BLaER1 (cell line): Measurements from ENCODE around the gene ASMTL.
"Not testable (repeated sequence)": the region's sequence is repeated elsewhere in the genome, so short reads cannot be mapped to it uniquely, and the experiment has no call there.

Source experiments
- H3K27ac ChIP-seq: shearing (Covaris generic); formaldehyde crosslinking; 2 replicates; pipeline ENCODE4 v1.8.1; 2022
- H3K27me3 ChIP-seq: shearing (Covaris generic); formaldehyde crosslinking; 2 replicates; pipeline ENCODE4 v1.8.1; 2022
- H3K36me3 ChIP-seq: shearing (Covaris generic); formaldehyde crosslinking; 2 replicates; pipeline ENCODE4 v1.8.1; 2022
- H3K4me1 ChIP-seq: shearing (Covaris generic); formaldehyde crosslinking; 2 replicates; pipeline ENCODE4 v1.8.1; 2022
- H3K4me2 ChIP-seq: shearing (Covaris generic); formaldehyde crosslinking; 2 replicates; pipeline ENCODE4 v1.8.1; 2022
- H3K4me3 ChIP-seq: shearing (Covaris generic); formaldehyde crosslinking; 2 replicates; pipeline ENCODE4 v1.8.1; 2022
- H3K9ac ChIP-seq: shearing (Covaris generic); formaldehyde crosslinking; 2 replicates; pipeline ENCODE4 v1.8.1; 2022
- H3K9me3 ChIP-seq: shearing (Covaris generic); formaldehyde crosslinking; 2 replicates; pipeline ENCODE4 v1.8.1; 2022
- H4K20me1 ChIP-seq: shearing (Covaris generic); formaldehyde crosslinking; 2 replicates; pipeline ENCODE4 v1.8.1; 2022
- Cebpa-rat ChIP-seq: shearing (Covaris generic); IDR thresholded peaks from 2 replicates; pipeline ENCODE4 v1.8.1; 2022

The ASMTL gene

DNA sequence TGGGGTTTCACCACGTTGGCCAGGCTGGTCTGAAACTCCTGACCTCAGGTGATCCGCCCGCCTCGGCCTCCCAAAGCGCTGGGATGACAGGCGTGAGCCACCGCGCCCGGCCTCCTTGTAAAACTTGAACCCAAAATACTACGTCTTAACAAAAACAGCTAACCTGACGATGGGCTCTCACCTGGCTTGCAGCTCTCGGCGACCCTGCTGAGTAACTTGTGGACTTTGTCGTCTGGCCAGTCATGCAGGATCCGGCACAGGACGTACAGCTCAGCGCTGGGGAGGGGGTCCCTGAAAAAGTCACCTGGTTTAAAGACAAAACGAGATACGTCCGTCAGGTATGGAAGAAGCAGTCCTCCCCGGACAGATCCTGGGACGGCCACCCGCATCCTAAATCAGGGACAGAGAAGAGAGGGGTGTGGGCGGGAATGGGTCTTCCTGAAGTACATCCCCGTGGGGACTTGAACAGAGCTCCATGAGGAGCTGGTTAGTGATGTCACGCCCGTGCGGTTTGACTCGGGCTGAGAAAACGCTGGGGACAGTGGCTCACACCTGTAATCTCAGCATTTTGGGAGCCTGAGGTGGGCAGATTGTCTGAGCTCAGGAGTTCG, 40.1 kb downstream of the ASMTL start:
- Histone ChIP-seq H4K20me1 (no peaks in the 10 kb centered on the region), H3K4me2 (no peak overlapping the region), H3K27me3 (no peaks in the 10 kb centered on the region), H3K4me3 (no peak overlapping the region), H3K9ac (no peak overlapping the region), H3K9me3 (no peaks in the 10 kb centered on the region), H3K4me1 (peaks cover 12% of the 10 kb centered on the region), H3K27ac (no peak overlapping the region), H3K36me3 (peaks cover 68% of the 10 kb centered on the region)
- TF ChIP-seq Cebpa-rat = no peak

- H3K4me3 ChIP-seq = no peak overlapping the region
- no peaks in the 10 kb centered on the region for H3K27me3 ChIP-seq
- 0 out of 2 replicates have a peak, but pooled peaks cover 8% of the 10 kb centered on the region for H3K9me3 ChIP-seq
- peaks cover 12% of the 10 kb centered on the region for H3K4me1 ChIP-seq
- 0 out of 2 replicates have a peak overlapping the region, but pooled peaks have one; percentile 31 for H3K27ac ChIP-seq
- H3K9ac ChIP-seq = no peak overlapping the region
- peaks cover 69% of the 10 kb centered on the region for H3K36me3 ChIP-seq
- TF ChIP-seq Cebpa-rat = no peak
- peak overlapping the region; percentile 23 for H3K4me2 ChIP-seq
- no peaks in the 10 kb centered on the region for H4K20me1 ChIP-seq
Measured at GRCh38 chrX:1411326-1411725, 41.4 kb downstream of the ASMTL start.

GRCh38 chrX:1407035-1407434, 45.7 kb downstream of the ASMTL start:
- Histone ChIP-seq H4K20me1 (no peaks in the 10 kb centered on the region), H3K36me3 (peaks cover 72% of the 10 kb centered on the region), H3K27me3 (no peaks in the 10 kb centered on the region), H3K4me2 (no peak overlapping the region), H3K4me1 (peaks cover 11% of the 10 kb centered on the region), H3K4me3 (no peak overlapping the region), H3K27ac (no peak overlapping the region), H3K9ac (no peak overlapping the region), H3K9me3 (peaks cover 36% of the 10 kb centered on the region; the same call in 1 of the 2 replicates)
- TF ChIP-seq Cebpa-rat = no peak

- peaks cover 36% of the 10 kb centered on the region; the same call in 1 of the 2 replicates for H3K9me3 ChIP-seq
- H4K20me1 ChIP-seq, H3K4me1 ChIP-seq, H3K4me2 ChIP-seq, H3K27ac ChIP-seq, H3K9ac ChIP-seq, H3K4me3 ChIP-seq, H3K27me3 ChIP-seq: not testable (repeated sequence)
- peaks cover 75% of the 10 kb centered on the region for H3K36me3 ChIP-seq
Measured at GRCh38 chrX:1405769-1406168, 46.9 kb downstream of the ASMTL start.

DNA sequence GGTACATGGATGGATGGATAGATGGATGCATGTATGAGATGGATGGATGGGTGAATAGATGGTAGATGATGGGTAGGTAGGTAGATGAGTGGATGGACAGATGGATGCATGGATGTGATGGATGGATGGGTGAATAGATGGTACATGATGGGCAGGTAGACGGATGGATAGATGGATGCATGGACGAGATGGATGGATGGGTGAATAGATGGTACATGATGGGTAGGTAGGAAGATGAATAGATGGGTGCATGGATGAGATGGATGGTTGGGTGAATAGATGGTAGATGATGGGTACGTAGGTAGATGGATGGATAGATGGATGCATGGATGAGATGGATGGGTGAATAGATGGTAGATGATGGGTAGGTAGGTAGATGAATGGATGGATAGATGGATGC, 48.8 kb downstream of the ASMTL start:
- H3K4me1 ChIP-seq, H3K4me2 ChIP-seq, H4K20me1 ChIP-seq, H3K9ac ChIP-seq, H3K4me3 ChIP-seq, H3K27me3 ChIP-seq, H3K27ac ChIP-seq: not testable (repeated sequence)
- peaks cover 88% of the 10 kb centered on the region for H3K36me3 ChIP-seq
- peaks cover 36% of the 10 kb centered on the region; the same call in 1 of the 2 replicates for H3K9me3 ChIP-seq

DNA sequence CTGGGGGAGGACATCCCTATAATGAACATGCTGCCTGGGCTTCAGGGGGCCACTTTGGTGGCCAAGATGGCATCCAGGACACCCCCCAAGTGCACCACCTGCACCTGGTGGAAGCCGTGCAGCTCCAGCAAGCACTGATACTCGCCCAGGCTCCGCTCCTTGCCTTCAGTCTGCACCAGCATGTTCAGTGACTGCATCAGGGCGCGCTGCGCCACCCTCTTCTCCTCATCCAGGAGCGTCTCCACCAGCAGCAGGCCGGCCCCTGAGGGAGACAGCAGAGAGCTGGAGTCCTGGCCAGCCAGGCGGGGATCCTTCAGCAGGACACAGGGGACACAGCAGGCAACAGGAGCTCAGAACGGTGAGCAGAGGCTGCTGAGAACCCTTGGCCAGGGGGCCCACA, 49.5 kb downstream of the ASMTL start:
- H3K27ac ChIP-seq = no peak overlapping the region
- no peak overlapping the region for H3K9ac ChIP-seq
- 0 out of 2 replicates have a peak, but pooled peaks cover 6% of the 10 kb centered on the region for H4K20me1 ChIP-seq
- H3K4me3 ChIP-seq = no peak overlapping the region
- no peak for TF ChIP-seq Cebpa-rat
- no peak overlapping the region for H3K4me2 ChIP-seq
- H3K4me1 ChIP-seq = no peaks in the 10 kb centered on the region
- H3K27me3 ChIP-seq = no peaks in the 10 kb centered on the region
- peaks cover 36% of the 10 kb centered on the region; the same call in 1 of the 2 replicates for H3K9me3 ChIP-seq
- peaks cover 94% of the 10 kb centered on the region for H3K36me3 ChIP-seq

GRCh38 chrX:1401611-1402430, 50.9 kb downstream of the ASMTL start:
- Histone ChIP-seq H3K27me3 (no peaks in the 10 kb centered on the region), H3K27ac (no peak overlapping the region), H3K9ac (no peak overlapping the region), H3K4me2 (no peak overlapping the region), H3K4me3 (no peak overlapping the region), H3K9me3 (peaks cover 31% of the 10 kb centered on the region; the same call in 1 of the 2 replicates), H3K36me3 (peaks cover 95% of the 10 kb centered on the region), H4K20me1 (0 out of 2 replicates have a peak, but pooled peaks cover 6% of the 10 kb centered on the region), H3K4me1 (peaks cover 1% of the 10 kb centered on the region)
- no peak for TF ChIP-seq Cebpa-rat

DNA sequence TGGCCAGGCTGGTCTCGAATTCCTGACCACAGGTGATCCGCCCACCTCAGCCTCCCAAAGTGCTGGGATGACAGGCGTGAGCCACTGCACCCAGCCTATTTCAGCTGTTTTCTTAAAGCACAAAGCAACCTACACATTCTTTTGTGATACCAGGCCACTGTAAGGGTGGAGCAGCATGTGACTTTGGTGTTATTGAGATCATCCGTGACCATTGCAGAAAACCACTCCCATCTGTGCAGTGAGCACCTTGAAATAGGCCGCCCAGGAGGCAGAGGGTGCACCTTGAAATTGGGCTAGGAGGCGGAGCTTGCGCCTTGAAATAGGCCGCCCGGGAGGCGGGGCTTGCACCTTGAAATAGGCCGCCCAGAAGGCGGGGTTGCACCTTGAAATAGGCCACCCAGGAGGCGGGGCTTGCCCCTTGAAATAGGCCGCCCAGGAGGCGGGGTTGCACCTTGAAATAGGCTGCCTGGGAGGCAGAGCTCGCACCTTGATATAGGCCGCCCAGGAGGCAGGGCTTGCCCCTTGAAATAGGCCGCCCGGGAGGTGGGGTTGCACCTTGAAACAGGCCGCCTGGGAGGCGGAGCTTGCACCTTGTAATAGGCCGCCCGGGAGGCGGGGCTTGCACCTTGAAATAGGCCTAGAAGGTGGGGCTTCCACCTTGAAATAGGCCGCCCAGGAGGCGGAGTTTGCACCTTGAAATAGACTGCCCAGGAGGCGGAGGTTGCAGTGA, 51.8 kb downstream of the ASMTL start:
- Histone ChIP-seq H3K9me3 (peaks cover 24% of the 10 kb centered on the region; the same call in 1 of the 2 replicates), H3K4me1 (peaks cover 10% of the 10 kb centered on the region), H3K36me3 (peaks cover 95% of the 10 kb centered on the region), H4K20me1 (peaks cover 14% of the 10 kb centered on the region; the same call in 1 of the 2 replicates), H3K4me3 (no peak overlapping the region), H3K27me3 (no peaks in the 10 kb centered on the region), H3K4me2 (no peak overlapping the region), H3K27ac (no peak overlapping the region), H3K9ac (no peak overlapping the region)
- TF ChIP-seq Cebpa-rat = no peak

DNA sequence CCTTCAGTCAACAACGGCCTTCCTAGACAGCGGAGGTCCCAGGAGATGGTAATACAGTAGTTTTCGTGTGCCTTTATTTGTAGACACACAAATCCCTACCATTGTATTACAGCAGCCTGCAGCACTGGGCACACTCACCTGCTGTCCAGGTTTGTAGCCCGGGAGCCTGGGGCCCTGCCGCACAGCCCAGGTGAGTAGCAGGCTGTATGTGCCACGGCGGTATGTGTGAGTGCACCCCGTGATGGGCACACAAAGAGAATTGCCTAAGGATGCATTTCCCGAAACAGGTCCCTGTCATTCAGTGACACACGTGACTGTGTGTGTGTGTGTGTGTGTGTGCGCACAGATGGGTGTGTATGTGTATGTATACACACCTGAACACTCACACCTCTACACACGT, 52.7 kb downstream of the ASMTL start:
- H3K4me3 ChIP-seq = no peak overlapping the region
- H3K9me3 ChIP-seq = peaks cover 15% of the 10 kb centered on the region; the same call in 1 of the 2 replicates
- peaks cover 95% of the 10 kb centered on the region for H3K36me3 ChIP-seq
- no peak for TF ChIP-seq Cebpa-rat
- H3K9ac ChIP-seq = no peak overlapping the region
- H3K4me2 ChIP-seq = no peak overlapping the region
- H4K20me1 ChIP-seq = peaks cover 16% of the 10 kb centered on the region; the same call in 1 of the 2 replicates
- H3K27me3 ChIP-seq = no peaks in the 10 kb centered on the region
- no peak overlapping the region for H3K27ac ChIP-seq
- H3K4me1 ChIP-seq = peaks cover 19% of the 10 kb centered on the region
